Renal pelvis (tissue), 4 donors: ENCODE data around the gene BRAT1. TPM values are rescaled to one million over a fixed set of nuclear protein-coding genes. Genes with fewer than 3 reads are reported as not detected.
A peak's percentile ranks its signal among the peaks of the same experiment; 100 is the strongest.
"Not testable (repeated sequence)": the region's sequence is repeated elsewhere in the genome, so short reads cannot be mapped to it uniquely, and the experiment has no call there.

Experiments used
- DNase-seq: peaks from one replicate; pipeline ENCODE4 v3.0.0-alpha.2; 2013
- polyA plus RNA-seq, 3 donors: library from polyadenylated mRNA; unstranded; fragments of 120-200 nt; gene quantifications; one replicate each; pipeline ENCODE4 v1.2.1, GENCODE V29; 2013; ENCODE audit not compliant: insufficient read length in 3 of 3

Gene BRAT1
- polyA plus RNA-seq, 3 donors = 30.2 to 42.4 (median 40.8) TPM

- DNase-seq = no peak
Observed at GRCh38 chr7:2566890-2567678, 11.8 kb upstream of the BRAT1 start.

GRCh38 chr7:2566348-2566889, 11.1 kb upstream of the BRAT1 start:
- no peak for DNase-seq

- DNase-seq = no peak
Observed at GRCh38 chr7:2564970-2565540, 9.7 kb upstream of the BRAT1 start.

- DNase-seq = not testable (repeated sequence)
Observed at GRCh38 chr7:2563955-2564354, 8.6 kb upstream of the BRAT1 start.

GRCh38 chr7:2559283-2559950, 4.1 kb upstream of the BRAT1 start:
- DNase-seq = no peak

GRCh38 chr7:2558629-2559282, 3.4 kb upstream of the BRAT1 start, which contains the start of gene IQCE:
Gene IQCE (plus strand): TSS chr7:2558979. CDS start chr7:2559182, 203 bp downstream.
- peak; percentile 89 for DNase-seq

GRCh38 chr7:2554661-2555111, 638 bp downstream of the BRAT1 start:
- no peak for DNase-seq

- DNase-seq = no peak
Observed at GRCh38 chr7:2553831-2554581, 1.3 kb downstream of the BRAT1 start.

- no peak for DNase-seq
Observed at GRCh38 chr7:2553108-2553507, 2.2 kb downstream of the BRAT1 start.

- DNase-seq = no peak
Observed at GRCh38 chr7:2551418-2551817, 3.9 kb downstream of the BRAT1 start.

- DNase-seq = no peak
Observed at GRCh38 chr7:2546776-2547586, 8.3 kb downstream of the BRAT1 start.

- no peak for DNase-seq
Observed at GRCh38 chr7:2545746-2546425, 9.4 kb downstream of the BRAT1 start.

- DNase-seq = no peak
Observed at GRCh38 chr7:2544541-2545188, 10.7 kb downstream of the BRAT1 start.

- DNase-seq = no peak
Observed at GRCh38 chr7:2542916-2543871, 12.1 kb downstream of the BRAT1 start.

- no peak for DNase-seq
Observed at GRCh38 chr7:2542011-2542915, 13.1 kb downstream of the BRAT1 start.

GRCh38 chr7:2541291-2542010, 13.9 kb downstream of the BRAT1 start:
- DNase-seq = no peak
